GM10248 (cell line): ENCODE measurements around the gene ZCCHC14.

Experiments
- CTCF ChIA-PET: fragments of 300-600 bp; sonication (Branson Sonifier 250); formaldehyde crosslinking; extraction: SDS; loops from one replicate; lab custom pipeline; 2021; ENCODE audit warnings: antibody characterized with exemption; lab: Yijun Ruan, JAX
- POLR2A ChIA-PET: fragments of 350-650 bp; sonication (Branson Sonifier 250); formaldehyde crosslinking; extraction: SDS; loops from one replicate; lab custom pipeline; 2020; ENCODE audit warnings: antibody characterized with exemption; lab: Yijun Ruan, JAX
- DNase-seq: peaks from one replicate; pipeline ENCODE4 v3.0.0; 2012; ENCODE audit errors: extremely low spot score
- CTCF ChIP-seq: IDR thresholded peaks from 2 replicates; pipeline ENCODE4 v1.5.1; 2012; ENCODE audit warnings: mild to moderate bottlenecking, low read depth; ENCODE audit errors: extremely low read depth, missing control alignments, control extremely low read depth

Gene ZCCHC14

DNA sequence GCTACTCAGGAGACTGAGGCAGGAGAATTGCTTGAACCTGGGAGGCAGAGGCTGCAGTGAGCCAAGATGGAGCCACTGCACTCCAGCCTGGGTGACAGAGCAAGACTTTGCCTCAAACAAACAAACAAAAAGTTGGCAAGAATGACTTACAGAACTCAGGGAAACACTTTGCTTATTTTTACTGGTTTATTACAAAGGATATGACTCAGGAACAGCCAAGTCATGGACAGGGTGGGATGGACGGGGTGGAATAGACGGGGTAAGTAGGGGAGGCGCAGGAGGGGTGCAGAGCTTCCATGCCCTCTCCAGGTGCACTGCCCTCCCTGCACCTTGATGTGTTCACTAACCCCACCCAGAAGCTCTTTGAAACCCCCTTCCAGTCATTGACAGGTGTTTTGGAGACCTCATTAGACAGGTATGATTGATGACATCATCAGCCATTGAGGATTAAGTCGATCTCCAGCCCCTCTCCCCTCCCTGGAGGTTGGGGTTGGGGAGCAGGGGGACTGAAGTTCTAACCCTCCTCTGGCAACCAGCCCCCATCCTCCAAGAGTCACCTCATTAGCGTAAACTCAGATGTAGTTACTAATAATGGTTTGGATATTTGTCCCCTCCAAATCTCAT, 41.3 kb upstream of the ZCCHC14 start:
- ChIA-PET POLR2A (no interaction called here), CTCF (interaction anchor here (1.2 kb wide), 1 partner anchor 17 kb away, joined by 3 read pairs; no protein-coding TSS in a partner anchor)
- DNase-seq = no peak
- no peak for TF ChIP-seq CTCF

DNA sequence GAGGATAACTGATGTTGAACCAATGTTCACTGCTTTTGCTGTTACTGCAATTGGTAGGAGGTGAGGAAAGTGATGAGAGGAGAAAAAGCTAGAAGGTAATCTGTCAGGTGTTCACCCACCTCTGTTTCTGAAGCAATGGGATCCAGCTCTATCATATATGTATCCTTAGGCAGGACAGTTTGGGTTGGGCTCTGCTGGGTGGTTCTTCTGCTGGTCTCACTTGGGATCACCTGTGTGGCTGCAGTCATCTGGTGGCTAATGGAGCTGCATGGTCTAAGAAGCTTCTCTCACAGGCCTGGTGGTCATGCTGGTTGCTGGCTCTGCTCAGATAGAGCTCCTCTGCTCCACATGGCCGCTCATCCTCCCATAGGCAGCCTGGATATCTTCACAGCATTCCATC, 40.2 kb upstream of the ZCCHC14 start:
- ChIA-PET POLR2A (no interaction called here), CTCF (interaction anchor here (1.1 to 1.2 kb wide), 2 partner anchors 69 to 72 kb away, joined by 4 to 5 read pairs; no protein-coding TSS in a partner anchor)
- DNase-seq = no peak
- no peak for TF ChIP-seq CTCF

- no peak for DNase-seq
- TF ChIP-seq CTCF = no peak
- CTCF ChIA-PET = no interaction called here
- POLR2A ChIA-PET = no interaction called here
Measured at GRCh38 chr16:87531418-87531817, 38.6 kb upstream of the ZCCHC14 start.

DNA sequence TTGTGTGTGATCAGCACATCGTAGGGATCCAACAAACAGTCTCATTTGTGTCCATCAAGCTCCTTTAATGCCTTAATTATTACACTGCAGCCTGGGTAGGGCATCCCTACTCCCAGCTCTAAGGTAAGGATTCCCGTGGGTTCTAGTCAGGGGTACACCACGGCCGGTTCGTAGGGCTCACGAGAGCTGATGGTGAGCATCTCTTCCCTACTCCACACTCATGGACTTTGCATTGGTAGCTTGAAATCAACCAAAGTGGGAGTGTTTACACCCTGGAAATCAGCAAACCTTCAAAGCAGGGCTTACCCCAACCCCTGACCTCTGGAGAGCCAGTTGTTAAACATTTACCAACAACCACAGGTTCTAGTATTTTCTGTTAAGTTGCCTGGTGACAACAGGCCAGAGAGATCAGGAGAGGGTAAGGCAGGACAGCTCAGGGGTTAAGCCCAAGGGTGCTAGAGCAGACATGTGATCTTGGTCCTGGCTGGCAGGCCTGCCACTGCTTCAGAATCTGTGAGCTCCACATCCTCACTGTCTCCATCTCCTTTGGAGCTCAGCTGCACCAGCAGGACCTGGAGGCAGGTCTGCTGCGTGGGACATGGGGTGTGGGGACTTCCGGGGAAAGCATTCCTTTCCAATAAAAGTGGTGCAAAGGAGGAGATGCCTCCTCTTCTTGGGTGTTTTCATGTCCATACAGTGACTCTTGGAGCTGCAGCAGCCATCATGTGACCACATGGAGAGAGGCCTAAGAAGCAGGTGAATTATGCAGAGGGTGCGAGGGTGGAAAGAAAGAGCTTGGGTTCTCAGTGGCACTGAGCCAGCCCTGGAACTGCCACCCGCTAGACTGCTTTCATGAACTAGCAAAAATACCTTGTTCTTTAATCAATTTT, 36.1 kb upstream of the ZCCHC14 start:
- CTCF ChIA-PET = no interaction called here
- POLR2A ChIA-PET = no interaction called here

GRCh38 chr16:87527055-87527724, 34.4 kb upstream of the ZCCHC14 start:
- POLR2A ChIA-PET = no interaction called here
- CTCF ChIA-PET = no interaction called here
- DNase-seq = no peak
- TF ChIP-seq CTCF = no peak

More for the DNA sequence above, 36.1 kb upstream of the ZCCHC14 start:
- TF ChIP-seq CTCF = no peak
- no peak for DNase-seq

DNA sequence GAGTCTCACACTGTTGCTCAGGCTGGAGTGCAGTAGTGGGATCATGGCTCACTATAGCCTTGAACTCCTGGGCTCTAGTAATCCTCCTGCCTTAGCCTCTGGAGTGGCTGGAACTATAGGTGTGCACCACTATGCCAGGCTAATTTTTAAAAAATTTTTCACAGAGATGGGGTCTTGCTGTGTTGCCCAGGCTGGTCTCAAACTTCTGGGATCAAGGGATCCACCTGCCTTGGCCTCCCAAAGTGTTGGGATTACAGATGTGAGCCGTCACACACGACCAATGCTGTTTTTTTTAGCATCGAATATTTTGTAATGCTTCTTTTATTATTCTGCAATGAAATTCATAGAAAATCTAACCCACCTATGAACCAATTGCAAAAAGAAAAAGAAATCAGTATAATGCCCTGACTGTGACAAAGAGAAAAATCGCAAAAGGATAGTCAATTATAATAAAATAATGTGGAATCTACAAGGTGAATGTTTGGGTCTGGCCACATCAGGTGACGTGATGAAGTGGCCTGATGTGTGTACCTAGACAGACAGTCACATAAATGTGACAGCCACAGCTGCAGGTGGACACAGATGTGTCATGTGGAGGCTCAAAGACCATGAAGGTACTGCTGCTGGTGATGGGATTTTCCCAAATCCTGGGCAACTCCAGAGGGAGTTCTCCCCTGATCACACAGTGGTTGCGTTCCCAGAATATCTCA, 33.6 kb upstream of the ZCCHC14 start:
- POLR2A ChIA-PET = no interaction called here
- TF ChIP-seq CTCF = no peak
- no peak for DNase-seq
- CTCF ChIA-PET = no interaction called here
